Rectal smooth muscle tissue (tissue), 1 donor: ENCODE data around the gene SLC38A2.

ENCODE experiments used
- H3K27ac ChIP-seq: one replicate; pipeline ENCODE4 v1.7.0; 2013; ENCODE audit warnings: low read depth, low read length, inconsistent platforms
- H3K27me3 ChIP-seq: one replicate; pipeline ENCODE4 v1.7.0; 2013; ENCODE audit warnings: low read length; ENCODE audit not compliant: control insufficient read depth, insufficient read depth
- H3K36me3 ChIP-seq: one replicate; pipeline ENCODE4 v1.7.0; 2013; ENCODE audit warnings: low read length; ENCODE audit not compliant: control insufficient read depth, insufficient read depth
- H3K4me1 ChIP-seq: one replicate; pipeline ENCODE4 v1.7.0; 2013; ENCODE audit warnings: low read length; ENCODE audit not compliant: control insufficient read depth, insufficient read depth
- H3K4me3 ChIP-seq: one replicate; pipeline ENCODE4 v1.7.0; 2013; ENCODE audit warnings: low read length
- H3K9ac ChIP-seq: one replicate; pipeline ENCODE4 v1.7.0; 2013; ENCODE audit warnings: low read length

The SLC38A2 gene

GRCh38 chr12:46362895-46363581 lies 9.5 kb downstream of the SLC38A2 start:
- H3K4me1 ChIP-seq: peaks cover 25% of the 10 kb centered on the region
- peaks cover 53% of the 10 kb centered on the region for H3K36me3 ChIP-seq
- no peaks in the 10 kb centered on the region for H3K27me3 ChIP-seq
- no peak overlapping the region for H3K4me3 ChIP-seq
- H3K27ac ChIP-seq: no peak overlapping the region
- no peak overlapping the region for H3K9ac ChIP-seq

- no peak overlapping the region for H3K4me3 ChIP-seq
- H3K27me3 ChIP-seq: no peaks in the 10 kb centered on the region
- H3K9ac ChIP-seq: no peak overlapping the region
- H3K27ac ChIP-seq: no peak overlapping the region
- peaks cover 11% of the 10 kb centered on the region for H3K4me1 ChIP-seq
- peaks cover 40% of the 10 kb centered on the region for H3K36me3 ChIP-seq
Observed at GRCh38 chr12:46361667-46362034, 10.9 kb downstream of the SLC38A2 start.

- no peaks in the 10 kb centered on the region for H3K27me3 ChIP-seq
- H3K4me3 ChIP-seq: no peak overlapping the region
- H3K9ac ChIP-seq: no peak overlapping the region
- no peak overlapping the region for H3K27ac ChIP-seq
- H3K4me1 ChIP-seq: peaks cover 6% of the 10 kb centered on the region
- peaks cover 38% of the 10 kb centered on the region for H3K36me3 ChIP-seq
Observed at GRCh38 chr12:46360908-46361666, 11.5 kb downstream of the SLC38A2 start.

GRCh38 chr12:46360370-46360769 lies 12.2 kb downstream of the SLC38A2 start:
- Histone ChIP-seq H3K9ac (no peak overlapping the region), H3K36me3 (peaks cover 36% of the 10 kb centered on the region), H3K27ac (no peak overlapping the region), H3K27me3 (no peaks in the 10 kb centered on the region), H3K4me3 (no peak overlapping the region), H3K4me1 (no peaks in the 10 kb centered on the region)

- Histone ChIP-seq H3K27me3 (no peaks in the 10 kb centered on the region), H3K4me3 (no peak overlapping the region), H3K9ac (no peak overlapping the region), H3K36me3 (peaks cover 32% of the 10 kb centered on the region), H3K27ac (no peak overlapping the region), H3K4me1 (no peaks in the 10 kb centered on the region)
Observed at GRCh38 chr12:46359667-46360280, 12.8 kb downstream of the SLC38A2 start.

- Histone ChIP-seq H3K36me3 (peaks cover 27% of the 10 kb centered on the region), H3K27ac (no peak overlapping the region), H3K27me3 (no peaks in the 10 kb centered on the region), H3K4me3 (no peak overlapping the region), H3K9ac (no peak overlapping the region), H3K4me1 (no peaks in the 10 kb centered on the region)
Observed at GRCh38 chr12:46358791-46359666, 13.5 kb downstream of the SLC38A2 start.

- H3K4me3 ChIP-seq: no peak overlapping the region
- H3K36me3 ChIP-seq: peaks cover 21% of the 10 kb centered on the region
- no peak overlapping the region for H3K9ac ChIP-seq
- H3K27me3 ChIP-seq: no peaks in the 10 kb centered on the region
- H3K4me1 ChIP-seq: no peaks in the 10 kb centered on the region
- no peak overlapping the region for H3K27ac ChIP-seq
Observed at GRCh38 chr12:46358325-46358700, 14.3 kb downstream of the SLC38A2 start.

- peaks cover 15% of the 10 kb centered on the region for H3K36me3 ChIP-seq
- H3K4me1 ChIP-seq: no peaks in the 10 kb centered on the region
- no peak overlapping the region for H3K27ac ChIP-seq
- no peak overlapping the region for H3K4me3 ChIP-seq
- H3K27me3 ChIP-seq: no peaks in the 10 kb centered on the region
- no peak overlapping the region for H3K9ac ChIP-seq
Observed at GRCh38 chr12:46357438-46358324, 14.9 kb downstream of the SLC38A2 start.

- Histone ChIP-seq H3K4me1 (no peaks in the 10 kb centered on the region), H3K27ac (no peak overlapping the region), H3K27me3 (no peaks in the 10 kb centered on the region), H3K36me3 (peaks cover 12% of the 10 kb centered on the region), H3K9ac (no peak overlapping the region), H3K4me3 (no peak overlapping the region)
Observed at GRCh38 chr12:46356655-46357437, 15.7 kb downstream of the SLC38A2 start.

GRCh38 chr12:46354802-46355199 lies 17.8 kb downstream of the SLC38A2 start:
- H3K9ac ChIP-seq: no peak overlapping the region
- no peak overlapping the region for H3K4me3 ChIP-seq
- peaks cover 3% of the 10 kb centered on the region for H3K36me3 ChIP-seq
- H3K4me1 ChIP-seq: no peaks in the 10 kb centered on the region
- H3K27me3 ChIP-seq: no peaks in the 10 kb centered on the region
- no peak overlapping the region for H3K27ac ChIP-seq
